HuH-7.5 (cell line): ENCODE measurements around the gene PPIG.
"Not testable (repeated sequence)": the region's sequence is repeated elsewhere in the genome, so short reads cannot be mapped to it uniquely, and the experiment has no call there.

ENCODE experiments used
- DNase-seq: peaks from one replicate; pipeline ENCODE4 v3.0.0; 2011; ENCODE audit warnings: low spot score

The PPIG gene

DNA sequence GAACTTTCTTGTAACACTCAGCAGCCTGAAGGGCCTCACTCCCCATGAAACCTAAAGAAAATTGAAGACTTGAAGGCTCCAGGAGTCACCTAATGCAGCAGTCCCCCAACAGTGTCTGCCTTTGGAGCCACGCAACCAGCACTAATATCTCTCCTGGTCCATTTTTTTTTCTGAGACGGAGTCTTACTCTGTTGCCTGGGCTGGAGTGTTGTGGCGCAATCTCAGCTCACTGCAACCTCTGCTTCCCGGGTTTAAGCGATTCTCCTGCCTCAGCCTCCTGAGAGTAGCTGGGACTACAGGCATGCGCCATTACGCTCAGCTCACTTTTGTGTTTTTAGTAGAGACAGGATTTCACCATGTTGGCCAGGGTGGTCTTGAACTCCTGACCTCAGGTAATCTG is 12.4 kb downstream of the PPIG start:
- DNase-seq, result not testable (repeated sequence)

- DNase-seq, result no peak
Observed at GRCh38 chr2:169598982-169599381, 14.8 kb downstream of the PPIG start.

GRCh38 chr2:169599568-169599967 is 15.4 kb downstream of the PPIG start:
- no peak for DNase-seq

GRCh38 chr2:169609264-169609663 is 25.1 kb downstream of the PPIG start:
- DNase-seq, result no peak

GRCh38 chr2:169613876-169614275 is 29.7 kb downstream of the PPIG start:
- DNase-seq, result no peak

- DNase-seq, result not testable (repeated sequence)
Observed at GRCh38 chr2:169615982-169616381, 31.8 kb downstream of the PPIG start.

DNA sequence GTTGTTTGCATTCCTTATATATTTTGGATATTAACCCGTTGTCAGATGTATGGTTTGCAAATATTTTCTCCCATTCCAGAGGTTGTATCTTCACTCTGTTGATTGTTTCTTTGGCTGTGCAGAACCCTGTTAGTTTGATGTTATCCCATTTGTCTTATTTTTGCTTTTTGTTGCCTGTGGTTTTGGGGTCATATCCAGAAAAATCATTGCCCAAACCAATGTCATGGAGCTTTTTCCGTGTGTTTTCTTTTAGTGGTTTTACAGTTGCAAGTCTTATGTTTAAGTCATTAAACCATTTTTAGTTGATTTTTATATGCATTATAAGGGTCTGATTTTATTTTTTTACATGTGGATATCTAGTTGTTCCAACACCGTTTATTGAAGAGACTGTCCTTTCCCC is 35.8 kb downstream of the PPIG start:
- DNase-seq, result no peak

DNA sequence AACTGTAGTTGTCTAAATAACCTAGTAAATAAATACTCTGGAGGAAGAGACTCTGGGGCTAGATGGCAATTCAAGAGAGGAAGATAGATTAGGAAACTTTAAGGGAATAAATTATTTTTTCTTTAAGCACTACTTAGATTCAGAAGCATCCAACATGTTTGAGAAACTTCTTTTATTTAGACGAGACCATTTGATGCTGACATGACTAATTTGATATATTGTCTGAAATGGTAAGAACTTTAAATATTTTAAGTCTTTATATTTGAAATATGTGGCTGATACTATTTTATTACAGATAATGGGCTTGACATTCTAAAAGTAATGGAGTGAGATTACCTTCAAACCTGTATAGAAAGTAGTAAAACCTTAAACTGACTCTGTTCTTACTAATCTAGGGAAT is 36.4 kb downstream of the PPIG start:
- no peak for DNase-seq

GRCh38 chr2:169623235-169623634 is 39.1 kb downstream of the PPIG start:
- DNase-seq, result no peak

- DNase-seq, result no peak
Observed at GRCh38 chr2:169625781-169626180, 41.6 kb downstream of the PPIG start.

- no peak for DNase-seq
Observed at GRCh38 chr2:169636440-169637097, 52.4 kb downstream of the PPIG start.

DNA sequence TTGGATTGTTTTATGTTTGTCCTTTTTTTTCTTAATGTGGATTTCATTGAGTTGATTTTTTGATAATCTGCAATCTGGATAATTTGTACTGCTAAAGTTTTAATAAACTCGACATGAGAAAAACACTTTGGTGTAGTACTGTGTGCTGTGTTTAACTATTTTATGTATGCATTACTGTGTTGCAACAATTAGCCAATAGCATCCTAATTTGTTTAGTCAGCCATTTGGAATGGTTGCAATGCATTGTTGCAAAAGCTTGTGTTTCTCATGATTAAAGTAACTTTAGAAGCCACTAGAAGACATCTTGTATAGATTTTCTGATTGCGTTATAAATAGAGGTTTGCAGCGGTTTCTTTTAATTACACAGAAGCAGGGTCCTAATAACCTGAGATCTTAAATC is 53.5 kb downstream of the PPIG start:
- no peak for DNase-seq

DNA sequence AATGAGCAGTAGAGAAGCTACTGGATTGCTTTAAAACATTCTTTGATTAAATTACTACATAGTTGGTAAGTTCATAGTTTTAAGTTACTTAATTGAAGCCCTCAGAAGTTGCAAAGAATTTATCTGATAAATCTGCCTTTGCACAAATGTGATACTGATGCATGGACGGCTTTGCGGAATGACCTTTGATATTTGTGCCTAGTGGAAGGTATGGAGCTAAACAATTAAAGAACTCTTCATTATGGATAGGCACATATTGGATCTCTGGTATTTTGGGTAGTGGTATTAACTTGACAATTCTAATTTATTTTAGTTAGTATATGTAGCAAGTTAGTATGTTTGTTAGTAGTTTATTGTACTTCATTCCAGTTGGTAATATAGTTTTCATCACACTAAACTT is 56.0 kb downstream of the PPIG start:
- DNase-seq, result no peak

DNA sequence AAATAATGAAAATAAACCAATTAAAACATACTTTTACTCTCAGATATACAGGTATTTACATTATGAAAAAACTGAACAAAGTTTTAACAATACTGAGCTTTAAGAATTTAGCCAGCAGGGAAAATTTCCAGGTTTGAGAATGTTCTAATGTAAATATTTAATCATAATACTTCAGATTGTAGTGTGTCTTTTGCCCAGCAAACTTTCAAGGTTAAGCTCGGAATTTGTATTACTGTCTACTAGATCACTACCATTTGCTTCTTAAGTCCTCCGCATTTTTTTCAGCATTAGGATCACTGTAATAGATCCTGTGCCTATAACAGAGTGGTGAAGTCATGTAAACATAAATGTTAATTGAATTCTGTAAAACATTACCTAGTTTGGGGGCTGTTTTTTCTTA is 57.3 kb downstream of the PPIG start:
- no peak for DNase-seq

GRCh38 chr2:169644173-169644572 is 60.0 kb downstream of the PPIG start:
- DNase-seq, result no peak

DNA sequence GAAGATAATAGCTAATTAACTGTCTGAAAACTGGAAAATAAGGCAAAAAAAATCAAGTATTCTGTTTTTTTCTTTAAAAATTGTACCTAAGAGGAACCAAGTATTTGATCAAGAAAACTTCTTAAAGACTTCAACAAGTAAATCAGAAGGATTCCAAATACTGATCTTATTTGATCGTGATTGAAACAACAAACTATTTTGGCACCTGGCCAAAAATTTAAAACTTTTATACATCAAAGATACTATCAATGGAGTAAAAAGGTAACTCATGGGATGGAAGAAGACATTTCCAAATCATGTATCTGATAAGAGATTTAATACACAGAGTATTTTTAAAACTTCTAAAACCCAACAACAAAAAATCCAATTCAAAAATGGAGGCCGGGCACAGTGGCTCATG is 63.3 kb downstream of the PPIG start:
- no peak for DNase-seq

DNA sequence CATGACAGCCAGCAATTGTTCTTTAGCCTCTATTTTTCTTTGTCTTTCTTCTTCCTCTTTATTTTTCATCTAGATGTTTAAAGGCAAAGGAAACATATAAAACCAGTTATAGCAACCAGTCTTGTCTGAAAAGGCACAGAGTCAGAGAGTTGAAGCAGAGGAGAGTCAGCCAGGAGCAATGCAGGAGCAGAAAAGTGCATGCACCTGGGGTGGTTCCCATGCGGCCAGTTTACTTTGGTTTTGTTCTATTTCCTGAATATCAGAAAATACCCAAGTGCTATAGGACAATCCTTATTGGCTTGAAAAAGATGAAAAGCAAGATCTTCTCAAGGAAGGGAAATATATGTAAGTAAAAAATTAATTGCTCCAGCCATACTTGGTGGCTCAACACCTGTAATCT is 65.1 kb downstream of the PPIG start:
- no peak for DNase-seq

- DNase-seq, result no peak
Observed at GRCh38 chr2:169653636-169654035, 69.5 kb downstream of the PPIG start.

DNA sequence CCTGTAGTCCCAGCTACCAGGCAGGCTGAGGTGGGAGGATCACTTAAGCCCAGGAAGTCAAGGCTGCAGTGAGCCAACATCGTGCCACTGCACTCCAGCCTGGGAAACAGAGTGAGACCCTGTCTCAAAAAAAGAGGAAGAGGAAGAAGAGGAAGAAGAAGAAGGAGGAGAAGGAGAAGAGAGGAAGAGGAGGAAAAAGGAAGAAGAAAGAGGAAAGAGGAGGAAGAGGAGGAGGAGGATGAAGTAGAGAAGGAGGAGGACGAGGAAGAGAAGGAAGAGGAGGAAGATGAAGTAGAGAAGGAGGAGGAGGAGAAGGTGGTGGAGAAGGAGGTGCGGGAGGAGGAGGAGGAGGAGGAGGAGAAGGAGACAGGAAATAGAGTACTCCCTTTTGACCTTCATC is 72.0 kb downstream of the PPIG start:
- no peak for DNase-seq

DNA sequence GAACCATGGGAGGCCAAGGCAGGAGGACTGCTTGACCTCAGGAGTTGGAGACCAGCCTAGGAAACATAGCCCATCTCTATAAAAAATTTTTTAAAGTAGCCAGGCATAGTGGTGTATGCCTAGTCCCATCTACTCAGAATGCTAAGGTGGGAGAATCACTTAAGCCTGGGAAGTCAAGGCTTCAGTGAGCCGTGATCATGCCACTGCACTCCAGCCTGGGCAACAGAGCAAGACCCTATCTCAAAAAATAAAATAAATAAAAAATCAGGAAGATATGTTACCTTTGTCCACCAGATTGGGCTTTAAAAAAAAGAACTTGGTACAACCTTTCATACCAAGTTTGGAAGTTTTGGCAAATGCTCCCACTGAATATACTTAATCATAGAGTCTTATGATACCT is 74.7 kb downstream of the PPIG start:
- no peak for DNase-seq

- no peak for DNase-seq
Observed at GRCh38 chr2:169659320-169659719, 75.2 kb downstream of the PPIG start.

DNA sequence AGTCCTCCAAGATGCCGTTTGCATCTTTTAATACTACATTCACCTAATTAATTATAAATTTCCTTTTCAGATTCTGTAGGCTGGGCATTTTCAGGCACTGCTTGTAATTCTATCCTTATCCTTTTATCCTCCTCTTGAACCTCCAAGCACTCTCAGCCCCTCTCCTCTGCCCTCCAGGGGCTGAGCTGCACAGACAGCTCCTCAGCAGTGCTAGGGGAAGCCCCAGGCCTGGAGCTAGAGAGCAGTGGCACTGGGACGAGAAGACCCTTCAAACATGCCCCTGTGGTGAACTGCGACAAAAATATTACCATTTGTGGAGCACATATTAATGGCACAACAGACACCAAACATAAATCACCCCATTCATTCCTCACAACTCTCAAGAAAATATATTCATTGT is 77.1 kb downstream of the PPIG start:
- DNase-seq, result no peak

GRCh38 chr2:169662744-169663143 is 78.6 kb downstream of the PPIG start:
- no peak for DNase-seq

GRCh38 chr2:169663247-169663646 is 79.1 kb downstream of the PPIG start:
- DNase-seq, result no peak

DNA sequence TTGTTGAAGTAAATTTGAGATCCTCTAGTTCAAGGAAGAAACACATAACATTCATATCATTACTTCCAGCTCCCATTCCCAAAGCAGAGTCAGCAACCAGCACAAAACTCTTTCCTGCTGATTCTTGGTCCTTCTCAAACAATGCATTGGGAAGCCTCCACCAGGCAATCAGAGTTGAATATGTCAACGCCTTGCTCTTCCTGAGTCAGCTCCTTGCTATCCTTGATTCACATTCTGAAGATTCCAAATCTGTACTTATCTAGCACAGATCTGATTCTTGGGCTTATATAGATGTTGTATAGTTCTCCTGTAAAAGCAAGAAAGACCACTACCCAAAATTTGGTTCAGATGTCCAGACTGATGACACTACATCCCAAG is 80.4 kb downstream of the PPIG start:
- DNase-seq, result no peak
